Ascending aorta (tissue), 2 donors: ENCODE measurements around the gene FOCAD. TPM values are rescaled to one million over a fixed set of nuclear protein-coding genes. Genes with fewer than 3 reads are reported as not detected.

Experiments used
- DNase-seq, 2 donors: peaks; one replicate each; pipeline ENCODE4 v3.0.0-alpha.2; 2019; ENCODE audit warnings: low spot score in 2 of 2
- H3K27ac ChIP-seq, 2 donors: fragments of 200-600 bp; sonication (generic); one replicate each; pipeline ENCODE4 v1.5.1; 2016 to 2017; ENCODE audit warnings: mild to moderate bottlenecking in 1 of 2
- H3K27me3 ChIP-seq: fragments of 200-600 bp; sonication (generic); one replicate; pipeline ENCODE4 v1.5.1; 2017
- H3K36me3 ChIP-seq, 2 donors: fragments of 200-600 bp; sonication (generic); one replicate each; pipeline ENCODE4 v1.5.1; 2016
- H3K4me1 ChIP-seq, 2 donors: fragments of 200-600 bp; sonication (generic); one replicate each; pipeline ENCODE4 v1.5.1; 2016 to 2017; ENCODE audit warnings: mild to moderate bottlenecking in 1 of 2
- H3K4me3 ChIP-seq, 2 donors: fragments of 200-600 bp; sonication (generic); one replicate each; pipeline ENCODE4 v1.5.1; 2016 to 2017; ENCODE audit warnings: mild to moderate bottlenecking in 1 of 2
- H3K9me3 ChIP-seq, 2 donors: fragments of 200-600 bp; sonication (generic); one replicate each; pipeline ENCODE4 v1.5.1; 2016
- intact Hi-C: fragments of 100-400 bp; cut with DNase I; formaldehyde crosslinking; loops from one replicate; pipeline ENCODE4 v1.15.1; 2023
- total RNA-seq: library from RNA; depleted of rRNA; stranded (reverse); fragments of >200 nt; gene quantifications from one replicate; pipeline ENCODE4 v1.1.0, GENCODE V29; 2016
- TF ChIP-seq, protein P1 (sequence below), 3 experiments: fragments of 200-600 bp in 2 of 3; fragments of 450-650 bp in 1 of 3; sonication (generic) in 2 of 3; IDR thresholded peaks; one replicate each; pipeline ENCODE4 v1.5.1; 2016 to 2019; ENCODE audit warnings: antibody characterized with exemption in 3 of 3, mild to moderate bottlenecking in 1 of 3, moderate library complexity in 1 of 3

Gene FOCAD
- total RNA-seq, 1 donor from 2014 or later: 64.3 TPM

DNA sequence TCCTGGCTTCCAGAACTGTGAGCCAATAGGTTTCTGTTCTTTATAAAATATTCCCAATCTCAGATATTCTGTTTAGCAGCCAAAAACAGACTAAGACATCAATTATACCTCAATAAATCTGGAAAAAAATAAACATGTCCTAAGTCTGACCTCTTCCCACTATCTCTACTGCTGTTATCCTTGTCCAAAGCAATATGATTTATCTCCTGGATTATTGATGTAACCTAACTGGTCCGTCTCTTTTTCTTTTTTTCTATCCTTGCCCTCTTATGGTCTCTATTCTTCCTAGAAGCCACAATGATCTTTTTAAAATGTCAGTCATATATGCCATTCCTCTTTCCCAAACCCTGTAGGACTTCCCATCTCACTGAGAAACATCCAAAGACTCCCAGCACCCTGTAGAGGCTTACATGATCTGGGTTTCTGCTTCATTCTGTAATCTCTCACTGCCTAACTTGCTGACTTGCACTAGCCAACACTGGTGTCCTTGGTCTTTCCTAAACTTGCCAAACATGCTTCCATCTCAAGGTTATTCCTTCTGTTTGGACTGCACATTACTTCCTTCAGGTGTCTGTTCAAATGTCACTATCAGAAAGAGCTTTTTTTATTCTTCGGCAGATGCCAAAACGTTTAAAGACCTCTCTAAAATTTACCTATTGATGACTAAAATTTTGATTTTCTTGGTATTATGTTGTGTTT, 13.1 kb downstream of the FOCAD start:
- Histone ChIP-seq H3K36me3 (no peaks in the 10 kb centered on the region), H3K9me3 (no peaks in the 10 kb centered on the region), H3K4me3 (no peak overlapping the region), H3K27me3 (no peaks in the 10 kb centered on the region), H3K4me1 (peaks cover 0 to 5% of the 10 kb centered on the region in 2 donors), H3K27ac (no peak overlapping the region)
- intact Hi-C loops: no loop called here
- TF ChIP-seq, protein P1, sequence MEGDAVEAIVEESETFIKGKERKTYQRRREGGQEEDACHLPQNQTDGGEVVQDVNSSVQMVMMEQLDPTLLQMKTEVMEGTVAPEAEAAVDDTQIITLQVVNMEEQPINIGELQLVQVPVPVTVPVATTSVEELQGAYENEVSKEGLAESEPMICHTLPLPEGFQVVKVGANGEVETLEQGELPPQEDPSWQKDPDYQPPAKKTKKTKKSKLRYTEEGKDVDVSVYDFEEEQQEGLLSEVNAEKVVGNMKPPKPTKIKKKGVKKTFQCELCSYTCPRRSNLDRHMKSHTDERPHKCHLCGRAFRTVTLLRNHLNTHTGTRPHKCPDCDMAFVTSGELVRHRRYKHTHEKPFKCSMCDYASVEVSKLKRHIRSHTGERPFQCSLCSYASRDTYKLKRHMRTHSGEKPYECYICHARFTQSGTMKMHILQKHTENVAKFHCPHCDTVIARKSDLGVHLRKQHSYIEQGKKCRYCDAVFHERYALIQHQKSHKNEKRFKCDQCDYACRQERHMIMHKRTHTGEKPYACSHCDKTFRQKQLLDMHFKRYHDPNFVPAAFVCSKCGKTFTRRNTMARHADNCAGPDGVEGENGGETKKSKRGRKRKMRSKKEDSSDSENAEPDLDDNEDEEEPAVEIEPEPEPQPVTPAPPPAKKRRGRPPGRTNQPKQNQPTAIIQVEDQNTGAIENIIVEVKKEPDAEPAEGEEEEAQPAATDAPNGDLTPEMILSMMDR (IDR thresholded peaks at IDR 0.05): no peak
- DNase-seq: no peak

DNA sequence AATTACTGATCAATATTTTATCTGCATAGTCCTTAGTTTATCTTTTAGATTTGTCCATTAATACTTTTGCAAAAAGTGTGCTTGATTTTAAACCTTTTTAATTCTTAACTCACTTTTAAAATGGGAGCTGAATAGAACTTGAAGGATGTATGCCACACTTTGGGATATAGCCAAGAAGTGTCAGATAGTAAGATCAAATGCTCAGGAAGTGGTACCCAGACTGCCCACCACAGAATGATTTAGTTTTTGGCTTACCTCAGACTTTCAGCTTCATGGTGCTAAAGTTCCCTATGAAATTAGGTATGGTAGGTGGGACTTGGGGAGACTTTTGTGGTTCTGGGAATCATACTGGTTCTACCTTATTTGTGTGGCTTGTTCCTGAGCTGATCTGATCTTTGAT, 14.7 kb downstream of the FOCAD start:
- H3K27ac ChIP-seq: no peak overlapping the region

DNA sequence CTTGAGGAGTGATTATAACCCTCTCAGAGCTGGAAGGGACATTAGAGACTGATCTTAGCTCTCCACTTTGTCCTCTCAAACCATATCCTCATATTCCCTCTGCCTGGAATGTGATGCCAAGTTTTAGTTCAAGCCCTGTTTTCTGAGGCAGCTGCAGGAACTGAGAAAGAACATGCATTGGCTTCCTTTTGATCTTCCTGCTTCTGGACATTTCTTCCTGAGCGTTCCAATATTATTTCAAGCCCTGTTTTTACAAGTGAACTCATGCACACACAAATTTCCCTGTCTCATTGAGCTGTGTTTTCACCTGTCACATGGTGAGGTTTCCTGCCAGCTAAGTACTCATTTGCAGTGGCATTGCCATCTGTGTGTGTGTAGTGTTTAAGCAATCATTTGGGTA, 17.0 kb downstream of the FOCAD start:
- no peak overlapping the region for H3K27ac ChIP-seq
- intact Hi-C loops: no loop called here
- TF ChIP-seq, protein P1 (IDR thresholded peaks at IDR 0.05): no peak
- H3K4me1 ChIP-seq: peaks cover 0 to 5% of the 10 kb centered on the region in 2 donors
- DNase-seq: no peak
- no peaks in the 10 kb centered on the region for H3K36me3 ChIP-seq
- H3K27me3 ChIP-seq: no peaks in the 10 kb centered on the region
- H3K9me3 ChIP-seq: no peaks in the 10 kb centered on the region
- H3K4me3 ChIP-seq: no peak overlapping the region

More for the DNA sequence above, 14.7 kb downstream of the FOCAD start:
- H3K4me3 ChIP-seq: no peak overlapping the region
- DNase-seq: no peak
- H3K36me3 ChIP-seq: no peaks in the 10 kb centered on the region
- intact Hi-C loops: no loop called here
- peaks cover 0 to 5% of the 10 kb centered on the region in 2 donors for H3K4me1 ChIP-seq
- TF ChIP-seq, protein P1 (IDR thresholded peaks at IDR 0.05): no peak
- no peaks in the 10 kb centered on the region for H3K9me3 ChIP-seq
- no peaks in the 10 kb centered on the region for H3K27me3 ChIP-seq

DNA sequence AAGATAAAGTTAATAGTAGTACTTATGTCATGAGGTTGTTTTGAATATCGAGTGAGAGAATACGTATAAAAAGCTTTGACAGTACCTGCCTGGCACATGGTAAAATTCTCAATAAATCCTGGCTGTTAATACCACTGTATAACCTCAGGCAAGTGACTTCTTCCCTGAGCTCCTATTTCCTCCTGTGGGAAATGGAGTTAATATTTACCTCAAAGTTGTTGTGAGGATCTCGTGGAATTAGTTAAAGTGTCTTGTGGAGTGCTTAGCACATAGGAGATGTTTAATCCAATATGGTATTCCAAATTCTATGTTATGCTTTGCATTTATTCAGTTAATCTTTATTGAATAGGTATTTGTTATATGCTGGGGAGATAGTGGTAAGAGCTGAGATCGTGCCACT, 18.5 kb downstream of the FOCAD start:
- TF ChIP-seq, protein P1 (IDR thresholded peaks at IDR 0.05): no peak
- intact Hi-C loops: no loop called here
- Histone ChIP-seq H3K27me3 (no peaks in the 10 kb centered on the region), H3K4me3 (no peak overlapping the region), H3K4me1 (peaks cover 0 to 5% of the 10 kb centered on the region in 2 donors), H3K27ac (no peak overlapping the region), H3K36me3 (no peaks in the 10 kb centered on the region), H3K9me3 (no peaks in the 10 kb centered on the region)
- DNase-seq: no peak

DNA sequence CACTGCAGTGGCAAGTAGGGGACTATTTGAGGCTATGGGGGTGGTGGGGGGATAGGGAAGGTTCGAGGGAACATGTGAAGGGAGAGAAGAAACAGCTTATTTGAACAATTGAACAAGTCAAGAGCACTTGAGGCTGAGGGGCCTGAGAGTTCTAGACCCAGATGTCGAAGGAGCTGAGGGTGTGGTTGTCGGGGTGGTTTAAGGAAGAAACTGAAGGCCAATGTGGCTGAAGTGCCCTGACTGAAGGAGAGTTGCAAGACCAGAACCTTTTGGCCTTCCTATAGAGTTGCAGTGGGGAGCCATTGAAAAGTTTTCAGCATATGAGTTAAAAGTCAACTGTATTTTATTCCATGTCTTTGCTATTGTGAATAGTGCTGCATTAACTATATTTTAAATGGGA, 19.1 kb downstream of the FOCAD start:
- Histone ChIP-seq H3K27me3 (no peaks in the 10 kb centered on the region), H3K4me1 (peaks cover 0 to 5% of the 10 kb centered on the region in 2 donors), H3K36me3 (no peaks in the 10 kb centered on the region), H3K4me3 (no peak overlapping the region), H3K27ac (no peak overlapping the region), H3K9me3 (no peaks in the 10 kb centered on the region)
- no peak for DNase-seq
- intact Hi-C loops: no loop called here
- TF ChIP-seq, protein P1 (IDR thresholded peaks at IDR 0.05): no peak
